IMR-90 (cell line): ENCODE measurements around the gene KCNIP1. TPM values are rescaled to one million over a fixed set of nuclear protein-coding genes. Genes with fewer than 3 reads are reported as not detected.

Experiments
- ATAC-seq: fragments of 200-7000 bp; cut with Tn5 transposase; 2 replicates; pipeline ENCODE4 v1.9.1; 2020; ENCODE audit warnings: low read depth, mild to moderate bottlenecking, moderate library complexity
- BruUV-seq: library from RNA; stranded (reverse); fragments of 400-500 nt; replicated peaks from 2 replicates; lab custom pipeline; 2021; lab: Mats Ljungman, UMichigan
- CTCF ChIA-PET: fragments of 300-600 bp; formaldehyde crosslinking; extraction: SDS; loops from one replicate; lab custom pipeline; 2021; ENCODE audit warnings: antibody characterized with exemption; lab: Yijun Ruan, JAX
- POLR2A ChIA-PET: fragments of 300-600 bp; sonication (Branson Sonifier 250); formaldehyde crosslinking; loops from one replicate; lab custom pipeline; 2022; ENCODE audit warnings: antibody characterized with exemption; ENCODE audit not compliant: unreplicated experiment; lab: Charles Lee
- DNase-seq: peaks from one replicate; pipeline ENCODE4 v3.0.0; 2013
- H2AFZ ChIP-seq: replicated peaks from 2 replicates; pipeline ENCODE3; 2013; ENCODE audit warnings: low read length, mild to moderate bottlenecking; ENCODE audit not compliant: poor library complexity
- H2AK5ac ChIP-seq: 2 replicates; pipeline ENCODE4 v1.6.1; 2013; ENCODE audit warnings: low read depth, low read length, inconsistent platforms
- H2AK9ac ChIP-seq: replicated peaks from 2 replicates; pipeline ENCODE3; 2013; ENCODE audit warnings: mild to moderate bottlenecking, low read depth, low read length, moderate library complexity; ENCODE audit not compliant: poor library complexity
- H2BK120ac ChIP-seq: 2 replicates; pipeline ENCODE4 v1.6.1; 2013; ENCODE audit warnings: low read depth, low read length, inconsistent platforms
- H2BK15ac ChIP-seq: 3 replicates; pipeline ENCODE4 v1.6.1; 2013; ENCODE audit warnings: low read depth, low read length, inconsistent platforms
- H2BK20ac ChIP-seq: 2 replicates; pipeline ENCODE4 v1.6.1; 2013; ENCODE audit warnings: low read depth, mild to moderate bottlenecking, inconsistent platforms, low read length, moderate library complexity
- H2BK5ac ChIP-seq: 2 replicates; pipeline ENCODE4 v1.6.1; 2013; ENCODE audit warnings: mild to moderate bottlenecking, low read depth, low read length, inconsistent platforms; ENCODE audit not compliant: poor library complexity, severe bottlenecking
- H3K14ac ChIP-seq: replicated peaks from 2 replicates; pipeline ENCODE4 v1.6.1; 2013; ENCODE audit warnings: low read depth, low read length, inconsistent platforms
- H3K18ac ChIP-seq: 2 replicates; pipeline ENCODE4 v1.6.1; 2013; ENCODE audit warnings: low read depth, low read length, control low read depth
- H3K23ac ChIP-seq: 2 replicates; pipeline ENCODE4 v1.6.1; 2013; ENCODE audit warnings: low read depth, low read length, inconsistent platforms
- H3K27ac ChIP-seq: 2 replicates; pipeline ENCODE4 v1.5.1; 2013; ENCODE audit warnings: mild to moderate bottlenecking, control low read depth, low read length; ENCODE audit not compliant: insufficient read depth
- H3K27me3 ChIP-seq: 2 replicates; pipeline ENCODE4 v1.6.1; 2013; ENCODE audit warnings: low read length; ENCODE audit not compliant: control insufficient read depth, insufficient read depth
- H3K36me3 ChIP-seq: 2 replicates; pipeline ENCODE4 v1.6.1; 2013; ENCODE audit warnings: low read length, mixed read lengths; ENCODE audit not compliant: control insufficient read depth, insufficient read depth
- H3K4ac ChIP-seq: 2 replicates; pipeline ENCODE4 v1.6.1; 2013; ENCODE audit warnings: low read depth, low read length, inconsistent platforms
- H3K4me1 ChIP-seq: 2 replicates; pipeline ENCODE4 v1.6.1; 2013; ENCODE audit warnings: low read length, mixed read lengths; ENCODE audit not compliant: control insufficient read depth, insufficient read depth
- H3K4me2 ChIP-seq: 2 replicates; pipeline ENCODE4 v1.6.1; 2013; ENCODE audit warnings: low read depth, mild to moderate bottlenecking, control low read depth, low read length, moderate library complexity
- H3K4me3 ChIP-seq: 2 replicates; pipeline ENCODE4 v1.5.1; 2013; ENCODE audit warnings: low read depth, mild to moderate bottlenecking, control low read depth, low read length, moderate library complexity; ENCODE audit not compliant: insufficient read depth
- H3K56ac ChIP-seq: 2 replicates; pipeline ENCODE4 v1.6.1; 2013; ENCODE audit warnings: low read length, inconsistent platforms; ENCODE audit not compliant: insufficient read depth; ENCODE audit errors: extremely low read depth
- H3K79me1 ChIP-seq, 2 experiments: 2 replicates each; pipeline ENCODE4 v1.6.1; 2013; ENCODE audit warnings: low read length in 2 of 2, inconsistent platforms in 1 of 2, low read depth in 1 of 2
- H3K9ac ChIP-seq: 2 replicates; pipeline ENCODE4 v1.6.1; 2013; ENCODE audit warnings: low read depth, low read length, control low read depth
- H3K9me1 ChIP-seq: 2 replicates; pipeline ENCODE4 v1.6.1; 2013; ENCODE audit warnings: low read length, inconsistent platforms; ENCODE audit not compliant: insufficient read depth
- H3K9me3 ChIP-seq: 2 replicates; pipeline ENCODE4 v1.6.1; 2013; ENCODE audit warnings: low read length; ENCODE audit not compliant: control insufficient read depth, insufficient read depth
- H4K20me1 ChIP-seq: 2 replicates; pipeline ENCODE4 v1.6.1; 2013; ENCODE audit warnings: low read length, inconsistent platforms; ENCODE audit not compliant: insufficient read depth
- H4K5ac ChIP-seq: 2 replicates; pipeline ENCODE4 v1.6.1; 2013; ENCODE audit warnings: mild to moderate bottlenecking, low read depth, low read length, control low read depth
- H4K8ac ChIP-seq, 2 experiments: 2 replicates each; pipeline ENCODE4 v1.6.1; 2013; ENCODE audit warnings: low read depth in 2 of 2, low read length in 2 of 2, control low read depth in 1 of 2, inconsistent platforms in 1 of 2
- H4K91ac ChIP-seq: 2 replicates; pipeline ENCODE4 v1.6.1; 2013; ENCODE audit warnings: low read depth, low read length, inconsistent platforms; ENCODE audit not compliant: insufficient read depth
- BHLHE40 ChIP-seq: fragments of 150-350 bp; IDR thresholded peaks from 2 replicates; pipeline ENCODE4 v1.6.1; 2016; ENCODE audit warnings: mild to moderate bottlenecking, low read depth, low read length
- CEBPB ChIP-seq: IDR thresholded peaks from 2 replicates; pipeline ENCODE4 v1.6.1; 2012; ENCODE audit warnings: low read depth, low read length, improper control_type of control experiment
- FOS ChIP-seq: fragments of 150-350 bp; IDR thresholded peaks from 2 replicates; pipeline ENCODE4 v1.6.1; 2016; ENCODE audit warnings: low read depth, low read length
- MAFK ChIP-seq: IDR thresholded peaks from 2 replicates; pipeline ENCODE4 v1.6.1; 2012; ENCODE audit warnings: low read depth, low read length, improper control_type of control experiment
- MXI1 ChIP-seq: IDR thresholded peaks from 2 replicates; pipeline ENCODE4 v1.6.1; 2012; ENCODE audit warnings: low read depth, mild to moderate bottlenecking, low read length, moderate library complexity, borderline replicate concordance
- NFE2L2 ChIP-seq: fragments of 150-350 bp; IDR thresholded peaks from 2 replicates; pipeline ENCODE4 v1.6.1; 2016; ENCODE audit warnings: low read depth, mild to moderate bottlenecking, low read length
- POLR2A ChIP-seq: IDR thresholded peaks from 2 replicates; pipeline ENCODE4 v1.6.1; 2012; ENCODE audit warnings: mild to moderate bottlenecking, low read depth, low read length
- RCOR1 ChIP-seq: IDR thresholded peaks from 2 replicates; pipeline ENCODE4 v1.6.1; 2012; ENCODE audit warnings: mild to moderate bottlenecking, low read length, improper control_type of control experiment; ENCODE audit not compliant: insufficient replicate concordance
- RFX5 ChIP-seq: IDR thresholded peaks from 2 replicates; pipeline ENCODE4 v1.8.0; 2012; ENCODE audit warnings: low read depth, mild to moderate bottlenecking, low read length, moderate library complexity
- SMC3 ChIP-seq: fragments of 150-350 bp; IDR thresholded peaks from 2 replicates; pipeline ENCODE4 v1.6.1; 2016; ENCODE audit warnings: low read depth, mild to moderate bottlenecking, antibody characterized with exemption, low read length, moderate library complexity
- WGBS, 2 experiments: methylation state at CpG; one replicate each; pipeline versions ENCODE4 v1.1.5 to v1.1.7; 2013; ENCODE audit warnings: missing lambda C conversion rate in 2 of 2; ENCODE audit not compliant: insufficient read length in 1 of 2; ENCODE audit errors: extremely low coverage in 2 of 2; 5-methylcytosine and 5-hydroxymethylcytosine counted together
- dilution Hi-C: fragments of 300-500 bp; cut with HindIII; formaldehyde crosslinking; loops from one replicate; pipeline ENCODE4 v1.14.3; 2018; ENCODE audit warnings: low sequenced_read_pairs; ENCODE audit not compliant: unreplicated experiment
- in situ Hi-C: fragments of 300-500 bp; cut with MboI; formaldehyde crosslinking; loops from 3 replicates; pipeline ENCODE4 v1.14.3; 2019; ENCODE audit warnings: low sequenced_read_pairs, inconsistent platforms, mixed read lengths
- intact Hi-C: fragments of 100-400 bp; cut with micrococcal nuclease; formaldehyde crosslinking; loops from 2 replicates; pipeline ENCODE4 v1.10.0; 2022
- polyA plus RNA-seq, 3 experiments: library from polyadenylated mRNA; depleted of rRNA; stranded (reverse); fragments of >200 nt; gene quantifications; 2 replicates each; pipeline ENCODE4 v1.2.3, GENCODE V29; 2012; ENCODE audit warnings: low replicate concordance in 1 of 3
- total RNA-seq: library from RNA; depleted of rRNA; stranded (reverse); fragments of >200 nt; gene quantifications from 2 replicates; pipeline ENCODE4 v1.2.3, GENCODE V29; 2012
- TF ChIP-seq, protein P1 (sequence below): fragments of 150-350 bp; IDR thresholded peaks from 2 replicates; pipeline ENCODE4 v1.6.1; 2017; ENCODE audit warnings: mild to moderate bottlenecking, antibody characterized with exemption, low read length, low read depth
- TF ChIP-seq, protein P2 (sequence below): fragments of 150-350 bp; IDR thresholded peaks from 2 replicates; pipeline ENCODE4 v1.6.1; 2016; ENCODE audit warnings: low read depth, mild to moderate bottlenecking, low read length, moderate library complexity, borderline replicate concordance
- TF ChIP-seq, protein P3 (sequence below): conservative IDR thresholded peaks from 2 replicates; pipeline ENCODE4 v1.5.1; 2012; ENCODE audit warnings: mild to moderate bottlenecking, low read depth, low read length, improper control_type of control experiment

KCNIP1 gene
- total and polyA plus RNA-seq, 2 of the 4 experiments (the other 2 are of a cell fraction), result not detected

DNA sequence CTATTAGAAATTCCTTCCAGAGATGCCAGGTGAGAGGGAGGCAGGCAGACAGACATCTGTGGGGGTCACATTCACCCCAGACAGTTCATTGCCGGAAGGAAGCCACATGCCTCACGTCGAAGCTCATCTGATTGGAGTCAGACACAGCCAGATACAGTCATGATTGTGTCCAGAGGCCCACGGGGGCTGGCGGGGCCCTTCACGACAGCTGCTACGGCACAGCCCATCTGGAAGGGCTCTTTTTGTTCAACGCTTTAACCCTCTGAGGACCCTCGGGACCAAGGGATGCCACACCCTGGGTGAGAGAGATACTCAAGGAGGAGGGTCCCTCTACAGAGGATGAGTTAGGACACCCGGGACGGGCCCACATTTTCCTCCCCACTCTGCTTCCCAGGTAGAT, 247.8 kb downstream of the KCNIP1 start:
- no peak for DNase-seq
- CTCF ChIA-PET, result no interaction called here
- Histone ChIP-seq H3K79me1 (no peaks in the 10 kb centered on the region), H2BK5ac (no peak overlapping the region), H3K4me2 (no peak overlapping the region), H4K8ac (no peak overlapping the region), H3K4ac (no peak overlapping the region), H3K23ac (no peak overlapping the region), H2AK9ac (no peak overlapping the region), H3K56ac (no peak overlapping the region), H3K36me3 (no peaks in the 10 kb centered on the region), H3K27me3 (peaks cover 35% of the 10 kb centered on the region), H3K14ac (no peak overlapping the region), H2BK20ac (no peak overlapping the region), H3K9me1 (no peaks in the 10 kb centered on the region), H2BK15ac (no peak overlapping the region), H2BK120ac (no peak overlapping the region), H4K91ac (no peak overlapping the region), H3K4me3 (no peak overlapping the region), H4K20me1 (no peaks in the 10 kb centered on the region), H3K4me1 (no peaks in the 10 kb centered on the region), H3K9ac (no peak overlapping the region), H4K5ac (no peak overlapping the region), H3K27ac (no peak overlapping the region), H3K18ac (no peak overlapping the region), H2AFZ (no peak overlapping the region), H3K9me3 (no peaks in the 10 kb centered on the region), H2AK5ac (no peak overlapping the region)
- no peak for ATAC-seq
- dilution Hi-C loops, result no loop called here
- TF ChIP-seq, protein P1, sequence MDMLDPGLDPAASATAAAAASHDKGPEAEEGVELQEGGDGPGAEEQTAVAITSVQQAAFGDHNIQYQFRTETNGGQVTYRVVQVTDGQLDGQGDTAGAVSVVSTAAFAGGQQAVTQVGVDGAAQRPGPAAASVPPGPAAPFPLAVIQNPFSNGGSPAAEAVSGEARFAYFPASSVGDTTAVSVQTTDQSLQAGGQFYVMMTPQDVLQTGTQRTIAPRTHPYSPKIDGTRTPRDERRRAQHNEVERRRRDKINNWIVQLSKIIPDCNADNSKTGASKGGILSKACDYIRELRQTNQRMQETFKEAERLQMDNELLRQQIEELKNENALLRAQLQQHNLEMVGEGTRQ, result no peak
- TF ChIP-seq, protein P2, sequence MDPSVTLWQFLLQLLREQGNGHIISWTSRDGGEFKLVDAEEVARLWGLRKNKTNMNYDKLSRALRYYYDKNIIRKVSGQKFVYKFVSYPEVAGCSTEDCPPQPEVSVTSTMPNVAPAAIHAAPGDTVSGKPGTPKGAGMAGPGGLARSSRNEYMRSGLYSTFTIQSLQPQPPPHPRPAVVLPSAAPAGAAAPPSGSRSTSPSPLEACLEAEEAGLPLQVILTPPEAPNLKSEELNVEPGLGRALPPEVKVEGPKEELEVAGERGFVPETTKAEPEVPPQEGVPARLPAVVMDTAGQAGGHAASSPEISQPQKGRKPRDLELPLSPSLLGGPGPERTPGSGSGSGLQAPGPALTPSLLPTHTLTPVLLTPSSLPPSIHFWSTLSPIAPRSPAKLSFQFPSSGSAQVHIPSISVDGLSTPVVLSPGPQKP, result no peak
- TF ChIP-seq CEBPB, result no peak
- TF ChIP-seq SMC3, result no peak
- TF ChIP-seq RFX5, result no peak
- TF ChIP-seq POLR2A, result no peak
- no peak for TF ChIP-seq NFE2L2
- TF ChIP-seq MAFK, result no peak
- TF ChIP-seq FOS, result no peak
- TF ChIP-seq, protein P3, sequence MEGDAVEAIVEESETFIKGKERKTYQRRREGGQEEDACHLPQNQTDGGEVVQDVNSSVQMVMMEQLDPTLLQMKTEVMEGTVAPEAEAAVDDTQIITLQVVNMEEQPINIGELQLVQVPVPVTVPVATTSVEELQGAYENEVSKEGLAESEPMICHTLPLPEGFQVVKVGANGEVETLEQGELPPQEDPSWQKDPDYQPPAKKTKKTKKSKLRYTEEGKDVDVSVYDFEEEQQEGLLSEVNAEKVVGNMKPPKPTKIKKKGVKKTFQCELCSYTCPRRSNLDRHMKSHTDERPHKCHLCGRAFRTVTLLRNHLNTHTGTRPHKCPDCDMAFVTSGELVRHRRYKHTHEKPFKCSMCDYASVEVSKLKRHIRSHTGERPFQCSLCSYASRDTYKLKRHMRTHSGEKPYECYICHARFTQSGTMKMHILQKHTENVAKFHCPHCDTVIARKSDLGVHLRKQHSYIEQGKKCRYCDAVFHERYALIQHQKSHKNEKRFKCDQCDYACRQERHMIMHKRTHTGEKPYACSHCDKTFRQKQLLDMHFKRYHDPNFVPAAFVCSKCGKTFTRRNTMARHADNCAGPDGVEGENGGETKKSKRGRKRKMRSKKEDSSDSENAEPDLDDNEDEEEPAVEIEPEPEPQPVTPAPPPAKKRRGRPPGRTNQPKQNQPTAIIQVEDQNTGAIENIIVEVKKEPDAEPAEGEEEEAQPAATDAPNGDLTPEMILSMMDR, result no peak
- TF ChIP-seq MXI1, result no peak
- no peak for TF ChIP-seq BHLHE40
- no peak for TF ChIP-seq RCOR1
- intact Hi-C loops, result no loop called here
- WGBS, 2 experiments, result 24% methylated on average over 3 of the region's 11 CpGs; no CpG with 5 or more reads in 1 of the 2 experiments
- POLR2A ChIA-PET, result no interaction called here
- in situ Hi-C loops, result no loop called here
- no TSS peak for BruUV-seq
